Esophagus muscularis mucosa (tissue), 4 donors: Measurements from ENCODE around the gene ASTN2. TPM values are rescaled to one million over a fixed set of nuclear protein-coding genes. Genes with fewer than 3 reads are reported as not detected.

ENCODE experiments used
- DNase-seq: peaks from one replicate; pipeline ENCODE4 v3.0.0-alpha.2; 2017; ENCODE audit errors: extremely low spot score
- H3K27ac ChIP-seq, 4 donors: fragments of 200-600 bp; sonication (generic); replicated peaks in 1 of 4; 1 replicate in 3 of 4; 2 replicates in 1 of 4; pipeline ENCODE4 v1.5.1; 2016 to 2019; ENCODE audit warnings: mild to moderate bottlenecking in 1 of 4
- H3K27me3 ChIP-seq, 4 donors: fragments of 200-600 bp; sonication (generic); one replicate each; pipeline versions ENCODE4 v1.5.1 to v1.6.0; 2016 to 2019
- H3K36me3 ChIP-seq, 4 donors: fragments of 200-600 bp; sonication (generic); one replicate each; pipeline ENCODE4 v1.5.1; 2016 to 2019
- H3K4me1 ChIP-seq, 4 donors: fragments of 200-600 bp; sonication (generic); one replicate each; pipeline ENCODE4 v1.5.1; 2016 to 2019
- H3K4me3 ChIP-seq, 4 donors: fragments of 200-600 bp; sonication (generic); 1 replicate in 2 of 4; 2 replicates in 2 of 4; pipeline ENCODE4 v1.5.1; 2016 to 2019; ENCODE audit warnings: mild to moderate bottlenecking in 4 of 4, moderate library complexity in 1 of 4
- H3K9me3 ChIP-seq, 4 donors: fragments of 200-600 bp; sonication (generic); 1 replicate in 3 of 4; 2 replicates in 1 of 4; pipeline ENCODE4 v1.5.1; 2016 to 2019
- CTCF ChIP-seq, 3 experiments: fragments of 200-600 bp in 2 of 3; fragments of 450-650 bp in 1 of 3; sonication (generic) in 2 of 3; IDR thresholded peaks; one replicate each; pipeline ENCODE4 v1.5.1; 2017 to 2019; ENCODE audit warnings: antibody characterized with exemption in 3 of 3, mild to moderate bottlenecking in 2 of 3, moderate library complexity in 1 of 3
- EP300 ChIP-seq: sonication (generic); formaldehyde crosslinking; IDR thresholded peaks from one replicate; pipeline ENCODE4 v1.6.1; 2017; ENCODE audit warnings: antibody characterized with exemption
- POLR2A ChIP-seq: fragments of 450-650 bp; IDR thresholded peaks from one replicate; pipeline ENCODE4 v1.6.1; 2017; ENCODE audit warnings: antibody characterized with exemption, moderate library complexity, mild to moderate bottlenecking, low read depth
- POLR2AphosphoS5 ChIP-seq, 2 donors: sonication (generic); formaldehyde crosslinking; IDR thresholded peaks; one replicate each; pipeline ENCODE4 v1.6.1; 2017; ENCODE audit warnings: antibody characterized with exemption in 2 of 2
- WGBS: methylation state at CpG from one replicate; pipeline ENCODE4 v1.1.5; 2018; 5-methylcytosine and 5-hydroxymethylcytosine counted together
- intact Hi-C: fragments of 100-400 bp; cut with DNase I; formaldehyde crosslinking; loops from one replicate; pipeline ENCODE4 v1.15.1; 2023
- total RNA-seq, 4 donors: library from RNA; depleted of rRNA; stranded (reverse); fragments of >200 nt; gene quantifications; one replicate each; pipeline versions ENCODE4 v1.1.0 to v1.2.1, GENCODE V29; 2016

Gene ASTN2
- total RNA-seq, 4 donors from 2014 or later: 4.2 to 6.9 (median 5.5) TPM

DNA sequence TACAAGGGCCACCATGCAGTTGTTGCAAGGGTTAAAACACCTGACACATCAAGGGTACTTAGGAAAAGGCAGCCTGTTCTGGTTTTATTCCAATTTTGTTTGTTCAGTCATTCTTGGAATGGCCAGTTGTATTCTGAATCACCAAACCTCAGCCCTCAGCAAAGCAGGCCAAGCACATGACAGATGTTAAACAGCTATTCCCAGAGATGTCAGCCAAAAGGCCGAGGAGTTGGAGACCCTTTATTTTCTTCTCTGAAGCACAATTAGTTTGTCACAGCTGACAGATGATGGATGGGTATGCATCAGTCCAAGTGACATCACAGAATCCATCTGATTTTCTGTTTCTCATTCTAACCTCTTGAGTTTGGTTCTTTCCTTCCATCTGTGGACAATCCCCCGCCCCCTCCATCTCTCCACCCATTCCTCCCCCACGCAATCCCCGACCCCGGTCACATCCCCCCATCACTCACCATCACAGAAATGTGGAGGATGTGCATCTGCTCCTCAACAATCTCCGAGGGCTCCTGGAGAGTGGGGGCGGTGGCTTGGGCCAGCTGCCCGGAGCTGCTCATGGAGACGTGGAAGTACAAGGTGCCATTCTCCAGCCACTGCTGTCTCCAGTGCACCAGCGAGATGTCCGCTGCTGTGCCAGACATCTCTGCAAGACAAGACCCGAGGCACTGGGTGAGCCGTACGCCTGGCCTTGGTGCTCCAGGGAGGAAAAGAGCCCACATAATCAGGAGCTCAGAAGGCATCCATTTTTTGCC is 123.8 kb downstream of the ASTN2 start:
- TF ChIP-seq POLR2AphosphoS5 (IDR thresholded peaks at IDR 0.05) (no peak), EP300 (no peak), POLR2A (no peak), CTCF (IDR thresholded peaks at IDR 0.05) (no peak)
- Histone ChIP-seq H3K4me3 (no peak overlapping the region), H3K4me1 (no peaks in the 10 kb centered on the region), H3K27ac (no peak overlapping the region), H3K27me3 (no peaks in the 10 kb centered on the region), H3K9me3 (no peaks in the 10 kb centered on the region), H3K36me3 (no peaks in the 10 kb centered on the region)
- intact Hi-C loops: no loop called here
- DNase-seq: no peak
- WGBS: 68% methylated on average over 8 of the region's 14 CpGs

DNA sequence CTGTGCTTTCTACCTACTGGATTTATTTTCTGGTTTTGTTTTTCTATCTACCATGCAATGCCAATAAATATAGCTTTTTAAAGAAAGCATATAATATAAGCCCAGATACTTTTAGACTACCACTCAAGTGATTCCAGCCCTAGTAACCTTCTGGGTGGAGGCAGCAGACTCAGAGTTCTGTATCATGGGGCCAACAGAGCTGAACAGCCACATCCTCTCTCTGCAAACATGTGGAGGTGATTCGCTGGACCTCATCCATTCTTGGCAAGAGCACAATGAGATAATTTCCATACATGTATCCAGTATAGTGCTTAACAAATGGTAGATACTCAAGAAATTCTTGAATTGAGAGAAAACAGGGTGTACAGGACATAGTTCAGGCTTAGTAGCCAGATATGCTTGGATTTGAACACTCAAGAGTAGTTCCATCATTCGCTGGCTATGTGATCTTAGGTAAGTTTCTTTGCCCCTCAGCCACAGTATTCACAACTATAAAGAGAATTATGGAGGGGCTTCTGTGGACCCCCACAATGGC is 124.5 kb downstream of the ASTN2 start:
- intact Hi-C loops: no loop called here
- WGBS: 77% methylated on average over 2 of the region's 2 CpGs
- Histone ChIP-seq H3K4me1 (no peaks in the 10 kb centered on the region), H3K27ac (no peak overlapping the region), H3K9me3 (no peaks in the 10 kb centered on the region), H3K27me3 (no peaks in the 10 kb centered on the region), H3K4me3 (no peak overlapping the region), H3K36me3 (no peaks in the 10 kb centered on the region)
- TF ChIP-seq POLR2AphosphoS5 (IDR thresholded peaks at IDR 0.05) (no peak), CTCF (IDR thresholded peaks at IDR 0.05) (no peak), EP300 (no peak), POLR2A (no peak)
- DNase-seq: no peak

DNA sequence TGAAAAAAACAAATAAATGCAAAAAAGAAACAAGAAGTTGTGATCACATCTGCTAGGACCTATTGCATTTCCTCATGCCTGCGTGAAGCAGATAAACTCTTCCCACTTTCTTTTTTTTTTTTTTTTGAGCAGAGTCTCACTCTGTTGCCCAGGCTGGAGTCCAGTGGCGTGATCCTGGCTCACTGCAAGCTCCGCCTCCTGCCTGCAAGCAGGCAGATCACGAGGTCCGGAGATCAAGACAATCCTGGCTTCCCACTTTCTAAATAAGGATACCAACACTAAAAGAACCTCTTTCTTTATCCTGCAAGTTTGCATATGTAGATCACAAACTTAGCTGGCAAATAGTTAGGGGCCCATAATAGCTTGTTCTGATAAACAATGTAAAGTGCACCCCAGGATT is 128.6 kb downstream of the ASTN2 start:
- H3K27me3 ChIP-seq: no peaks in the 10 kb centered on the region
- no peak overlapping the region for H3K27ac ChIP-seq
- H3K36me3 ChIP-seq: no peaks in the 10 kb centered on the region
- intact Hi-C loops: no loop called here
- no peak for DNase-seq
- TF ChIP-seq POLR2AphosphoS5 (IDR thresholded peaks at IDR 0.05) (no peak), POLR2A (no peak)
- H3K9me3 ChIP-seq: no peaks in the 10 kb centered on the region
- no peak overlapping the region for H3K4me3 ChIP-seq
- 66% methylated on average over 5 of the region's 5 CpGs for WGBS
- H3K4me1 ChIP-seq: no peaks in the 10 kb centered on the region

DNA sequence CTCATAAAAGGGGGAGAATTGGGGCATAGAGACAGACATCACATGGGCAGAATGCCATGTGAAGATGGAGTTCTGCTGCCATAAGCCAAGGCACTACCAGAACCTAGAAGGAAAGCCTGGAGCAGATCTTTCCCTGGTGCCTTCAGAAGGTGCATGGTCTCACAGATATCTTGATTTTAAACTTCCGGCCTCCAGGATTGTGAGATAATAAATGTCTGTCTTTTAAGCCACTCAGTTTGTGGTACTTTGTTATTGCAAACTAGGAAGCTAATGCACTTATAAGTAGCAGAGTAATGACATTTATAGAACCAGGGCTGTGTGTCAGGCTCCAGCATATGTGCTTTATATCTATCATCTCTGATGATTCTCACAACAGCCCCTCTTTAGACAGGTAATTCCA is 130.4 kb downstream of the ASTN2 start:
- H3K4me3 ChIP-seq: no peak overlapping the region
- intact Hi-C loops: no loop called here
- no peaks in the 10 kb centered on the region for H3K4me1 ChIP-seq
- DNase-seq: no peak
- H3K27me3 ChIP-seq: no peaks in the 10 kb centered on the region
- no peaks in the 10 kb centered on the region for H3K9me3 ChIP-seq
- WGBS: 94% methylated on average over 1 of the region's 1 CpG
- H3K36me3 ChIP-seq: no peaks in the 10 kb centered on the region
- no peak for TF ChIP-seq EP300
- no peak overlapping the region for H3K27ac ChIP-seq

DNA sequence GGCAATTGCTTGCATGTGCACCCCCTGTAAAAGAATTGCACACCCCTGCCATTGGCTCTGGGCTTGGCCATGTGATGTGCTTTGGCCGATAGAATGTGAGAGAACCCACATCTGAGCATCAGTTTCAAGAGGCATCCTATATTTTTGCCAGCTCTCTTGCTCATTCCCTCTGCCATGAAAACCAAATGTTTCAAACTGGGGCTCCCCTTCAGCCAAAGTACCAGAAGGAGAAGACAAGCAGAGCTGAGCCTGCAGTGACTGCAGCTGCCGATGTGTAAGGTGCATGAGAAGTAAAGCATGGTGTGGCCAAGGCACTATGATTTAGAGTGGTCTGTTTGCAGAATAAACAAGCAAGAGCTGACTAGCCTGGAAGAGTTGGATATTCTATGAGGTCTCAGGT is 132.3 kb downstream of the ASTN2 start:
- WGBS: 97% methylated on average over 2 of the region's 2 CpGs
- TF ChIP-seq POLR2AphosphoS5 (IDR thresholded peaks at IDR 0.05) (no peak), POLR2A (no peak), CTCF (IDR thresholded peaks at IDR 0.05) (no peak), EP300 (no peak)
- no peaks in the 10 kb centered on the region for H3K27me3 ChIP-seq

More for the DNA sequence above, 132.3 kb downstream of the ASTN2 start:
- intact Hi-C loops: no loop called here
- no peak for DNase-seq
- no peaks in the 10 kb centered on the region for H3K36me3 ChIP-seq
- H3K4me1 ChIP-seq: no peaks in the 10 kb centered on the region
- no peaks in the 10 kb centered on the region for H3K9me3 ChIP-seq
- no peak overlapping the region for H3K4me3 ChIP-seq
- H3K27ac ChIP-seq: no peak overlapping the region
